GM19452 (cell line): ENCODE results near the gene DISP2.

Experiments used
- ATAC-seq: cut with Tn5 transposase; IDR thresholded peaks from one replicate; pipeline ENCODE4 v1.9.1; 2021; ENCODE audit not compliant: unreplicated experiment

The DISP2 gene

DNA sequence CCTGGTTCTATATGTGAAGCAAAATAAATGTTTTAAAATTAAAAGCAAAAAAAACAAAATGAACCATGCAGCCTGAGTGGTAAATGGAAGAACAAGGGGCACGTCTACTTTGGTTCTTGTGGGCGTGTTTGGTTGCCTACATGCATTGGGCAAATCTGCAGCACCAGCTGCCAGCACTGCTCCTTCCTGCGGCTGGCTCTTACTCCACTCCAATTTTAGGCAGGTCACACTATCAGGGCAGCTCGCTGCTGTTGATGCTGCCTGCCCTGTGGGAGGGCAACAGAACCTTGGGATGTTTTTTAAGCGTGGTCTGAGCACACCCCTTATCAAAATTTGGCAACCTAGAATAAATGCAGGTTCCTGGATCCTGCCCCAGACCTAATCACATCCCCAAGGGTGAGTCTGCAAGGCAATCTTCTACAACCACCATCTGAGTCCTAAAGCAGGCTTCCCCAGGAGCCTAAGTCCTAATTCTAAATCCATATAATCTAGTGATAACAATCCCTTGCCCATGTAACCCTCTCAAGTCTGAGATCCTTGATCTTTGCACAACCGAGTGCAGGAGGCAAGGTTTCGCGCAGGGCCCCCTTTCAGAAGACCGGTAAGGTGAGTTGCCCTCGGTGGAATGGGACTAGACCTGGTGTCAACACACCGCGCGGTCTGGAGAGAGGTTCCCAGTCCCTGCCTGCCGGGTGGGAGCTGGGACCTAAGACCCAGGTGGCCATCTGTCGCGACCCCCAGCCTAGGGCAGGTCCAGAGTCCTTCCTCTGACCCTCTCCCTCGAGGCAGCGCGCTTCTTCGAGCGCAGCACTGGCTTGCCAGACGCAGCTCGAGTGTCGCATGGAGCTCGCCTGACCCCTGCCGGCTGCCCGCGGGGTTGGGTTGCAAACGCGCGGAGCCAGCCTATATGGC lies 63.5 kb downstream of the DISP2 start:
- ATAC-seq: peak; percentile 81

DNA sequence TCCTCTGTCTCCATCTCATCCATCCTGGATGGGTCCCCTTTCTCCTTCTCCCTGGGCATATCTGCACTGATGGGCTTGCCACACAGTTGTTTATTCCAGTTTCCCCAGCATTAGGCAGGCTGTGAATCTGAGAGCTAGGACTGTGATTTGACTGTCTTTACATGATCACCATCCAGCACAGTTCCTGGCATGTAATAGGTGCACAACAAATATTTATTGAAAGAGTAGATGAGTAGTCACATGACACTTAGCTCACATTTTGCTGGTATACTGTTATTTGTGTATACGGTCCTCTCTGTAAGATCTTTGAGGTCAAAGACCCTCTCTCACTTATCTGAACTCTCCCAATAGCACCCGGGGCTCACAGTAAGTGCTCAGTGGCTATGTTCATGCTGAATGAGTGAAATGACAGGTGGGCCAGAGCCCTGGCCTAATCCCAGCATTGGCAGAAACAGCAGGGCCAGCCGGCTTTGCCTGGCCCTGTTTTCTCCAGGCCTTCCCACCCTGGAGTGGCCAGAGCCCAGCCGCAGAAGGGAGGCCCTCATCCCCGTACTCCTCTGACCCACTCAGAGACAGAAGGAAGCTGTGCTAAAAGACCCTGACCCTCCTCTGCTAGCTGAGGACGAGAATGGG lies 66.6 kb downstream of the DISP2 start:
- ATAC-seq: no peak

DNA sequence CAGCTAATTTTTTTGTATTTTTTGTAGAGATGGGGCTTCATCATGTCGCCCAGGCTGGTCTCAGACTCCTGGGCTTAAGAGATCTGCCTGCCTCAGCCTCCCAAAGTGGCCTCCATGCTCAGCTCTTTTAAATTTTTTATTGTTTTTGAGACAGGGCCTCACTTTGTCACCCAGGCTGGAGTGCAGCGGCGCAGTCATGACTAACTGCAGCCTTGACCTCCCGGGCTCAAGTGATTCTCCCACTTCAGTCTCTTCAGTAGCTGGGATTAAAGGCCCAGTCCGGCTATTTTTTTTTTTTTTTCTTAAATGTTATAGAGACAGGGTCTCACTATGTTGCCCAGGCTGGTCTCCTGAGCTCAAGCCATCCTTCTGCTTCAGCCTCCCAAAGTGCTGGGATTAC lies 67.7 kb downstream of the DISP2 start:
- no peak for ATAC-seq

DNA sequence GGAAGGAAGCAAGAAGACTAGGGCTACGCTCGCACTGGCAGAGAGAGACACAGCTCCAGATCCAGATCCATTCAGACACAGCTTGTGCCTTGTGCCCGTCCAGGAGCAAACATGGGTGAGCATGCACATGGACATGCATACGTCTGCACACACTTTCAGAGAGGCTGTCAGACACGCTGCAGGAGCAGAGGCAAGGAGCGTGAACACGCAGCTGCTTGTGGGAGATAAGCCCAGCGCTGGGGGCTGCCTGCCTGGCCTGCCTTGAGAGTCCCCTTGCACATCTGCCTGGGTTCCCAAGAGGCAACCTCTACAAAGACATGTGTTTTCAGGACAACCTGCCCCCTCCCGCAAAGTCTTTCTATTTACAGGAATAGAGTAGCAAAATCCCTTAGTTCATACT lies 69.2 kb downstream of the DISP2 start:
- no peak for ATAC-seq

DNA sequence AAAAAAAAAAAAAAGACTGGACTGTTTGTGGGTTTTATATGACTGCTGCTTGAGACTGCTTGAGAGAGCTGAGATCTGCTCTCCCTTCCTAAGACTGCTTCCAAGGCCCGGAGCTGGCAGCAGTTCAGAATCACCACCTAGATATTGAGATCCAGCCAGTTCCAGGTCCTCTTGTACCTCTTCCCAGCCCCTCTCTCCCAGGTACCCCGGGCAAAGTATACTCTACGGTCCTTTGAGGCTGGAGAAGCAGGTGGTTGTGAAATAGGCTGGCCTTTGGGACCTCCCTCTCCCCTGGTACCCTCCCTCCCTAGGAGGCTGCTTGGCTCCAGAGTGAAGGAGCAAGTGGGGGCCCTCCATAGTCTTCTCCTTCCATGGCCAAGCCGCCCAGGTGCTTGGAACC lies 70.2 kb downstream of the DISP2 start:
- ATAC-seq: no peak
